SK-N-SH treated with all-trans-retinoic acid at 6 μM for 48 hours (cell line): ENCODE results near the gene SPAG7.

Source experiments
- ATAC-seq: fragments of 200-7000 bp; cut with Tn5 transposase; 3 replicates; pipeline ENCODE4 v1.9.1; 2020; ENCODE audit warnings: mild to moderate bottlenecking, moderate library complexity
- ARNTL ChIP-seq: fragments of 450-650 bp; formaldehyde crosslinking; IDR thresholded peaks from 2 replicates; pipeline ENCODE4 v1.5.0; 2020; ENCODE audit warnings: low read depth, mild to moderate bottlenecking, moderate library complexity, borderline replicate concordance
- BACH2 ChIP-seq: fragments of 250-450 bp; sonication (Bioruptor Pico); IDR thresholded peaks from 2 replicates; pipeline ENCODE4 v1.9.0; 2021; ENCODE audit warnings: mild to moderate bottlenecking, borderline replicate concordance
- CSDC2 ChIP-seq: fragments of 250-450 bp; sonication (Bioruptor Pico); IDR thresholded peaks from 2 replicates; pipeline ENCODE4 v1.5.0; 2020; ENCODE audit warnings: mild to moderate bottlenecking, moderate library complexity
- ESRRG ChIP-seq: fragments of 250-450 bp; sonication (Bioruptor Pico); IDR thresholded peaks from 2 replicates; pipeline ENCODE4 v1.6.1; 2021; ENCODE audit warnings: mild to moderate bottlenecking
- GLIS3 ChIP-seq: fragments of 250-450 bp; sonication (Bioruptor Pico); IDR thresholded peaks from 2 replicates; pipeline ENCODE4 v1.5.0; 2020; ENCODE audit warnings: mild to moderate bottlenecking, moderate library complexity
- PPARA ChIP-seq: fragments of 250-450 bp; sonication (Bioruptor Pico); IDR thresholded peaks from 2 replicates; pipeline ENCODE4 v1.5.0; 2020; ENCODE audit warnings: mild to moderate bottlenecking, borderline replicate concordance
- SNAI2 ChIP-seq: fragments of 250-450 bp; sonication (Bioruptor Pico); IDR thresholded peaks from 2 replicates; pipeline ENCODE4 v1.5.0; 2020; ENCODE audit warnings: mild to moderate bottlenecking, moderate library complexity
- TCF4 ChIP-seq: fragments of 250-450 bp; sonication (Bioruptor Pico); IDR thresholded peaks from 2 replicates; pipeline ENCODE4 v1.8.0; 2021; ENCODE audit warnings: mild to moderate bottlenecking, moderate library complexity, borderline replicate concordance
- ZFP3 ChIP-seq: fragments of 250-450 bp; sonication (Bioruptor Pico); IDR thresholded peaks from 2 replicates; pipeline ENCODE4 v1.5.0; 2020; ENCODE audit warnings: mild to moderate bottlenecking, moderate library complexity
- ZFP30 ChIP-seq: fragments of 450-650 bp; formaldehyde crosslinking; IDR thresholded peaks from 2 replicates; pipeline ENCODE4 v1.5.0; 2022; ENCODE audit warnings: mild to moderate bottlenecking, moderate library complexity
- ZNF565 ChIP-seq: fragments of 450-650 bp; formaldehyde crosslinking; conservative IDR thresholded peaks from 2 replicates; pipeline ENCODE4 v1.5.0; 2020; ENCODE audit warnings: low read depth, mild to moderate bottlenecking, moderate library complexity
- ZNF70 ChIP-seq: fragments of 450-650 bp; formaldehyde crosslinking; IDR thresholded peaks from 2 replicates; pipeline ENCODE4 v1.5.0; 2020; ENCODE audit warnings: mild to moderate bottlenecking, moderate library complexity
- ZNF8 ChIP-seq: fragments of 450-650 bp; formaldehyde crosslinking; IDR thresholded peaks from 2 replicates; pipeline ENCODE4 v1.5.0; 2020; ENCODE audit warnings: mild to moderate bottlenecking, moderate library complexity
- TF ChIP-seq, protein P1 (sequence below): fragments of 250-450 bp; sonication (Bioruptor Pico); IDR thresholded peaks from 2 replicates; pipeline ENCODE4 v1.8.0; 2021; ENCODE audit warnings: low read depth, mild to moderate bottlenecking, moderate library complexity, borderline replicate concordance
- TF ChIP-seq, protein P2 (sequence below): fragments of 250-450 bp; sonication (Bioruptor Pico); IDR thresholded peaks from 2 replicates; pipeline ENCODE4 v1.5.0; 2020; ENCODE audit warnings: mild to moderate bottlenecking, moderate library complexity
- TF ChIP-seq, protein P3 (sequence below): fragments of 250-450 bp; sonication (Bioruptor Pico); IDR thresholded peaks from 2 replicates; pipeline ENCODE4 v1.5.1; 2020; ENCODE audit warnings: low read depth, mild to moderate bottlenecking, moderate library complexity
- TF ChIP-seq, protein P4 (sequence below): fragments of 250-450 bp; sonication (Bioruptor Pico); IDR thresholded peaks from 2 replicates; pipeline ENCODE4 v1.8.0; 2020; ENCODE audit warnings: mild to moderate bottlenecking, moderate library complexity, borderline replicate concordance
- TF ChIP-seq, protein P5 (sequence below): fragments of 250-450 bp; sonication (Bioruptor Pico); IDR thresholded peaks from 2 replicates; pipeline ENCODE4 v1.5.1; 2021; ENCODE audit warnings: mild to moderate bottlenecking, moderate library complexity

The SPAG7 gene

DNA sequence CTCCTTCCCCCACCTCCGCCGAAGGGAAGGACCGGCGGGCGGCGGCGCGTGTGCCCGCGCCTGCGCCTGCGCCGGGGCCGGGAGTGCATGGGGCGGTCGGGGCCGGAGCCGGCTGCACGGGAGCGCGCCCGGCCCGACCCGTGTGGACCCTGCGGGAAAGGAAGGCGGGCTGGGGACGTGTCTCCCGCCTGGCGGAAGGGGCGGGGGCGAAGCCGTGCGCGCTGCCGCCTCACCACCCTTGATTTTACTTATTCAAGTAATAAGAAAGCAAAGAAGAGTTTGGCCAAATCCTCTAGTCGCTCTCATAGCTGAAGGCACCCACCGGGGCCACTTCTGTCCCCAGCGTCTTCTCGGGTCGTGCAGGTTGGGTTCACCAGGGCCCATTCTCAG lies 18.7 kb downstream of the SPAG7 start:
- ATAC-seq, result peak; percentile 67
- TF ChIP-seq, protein P1, sequence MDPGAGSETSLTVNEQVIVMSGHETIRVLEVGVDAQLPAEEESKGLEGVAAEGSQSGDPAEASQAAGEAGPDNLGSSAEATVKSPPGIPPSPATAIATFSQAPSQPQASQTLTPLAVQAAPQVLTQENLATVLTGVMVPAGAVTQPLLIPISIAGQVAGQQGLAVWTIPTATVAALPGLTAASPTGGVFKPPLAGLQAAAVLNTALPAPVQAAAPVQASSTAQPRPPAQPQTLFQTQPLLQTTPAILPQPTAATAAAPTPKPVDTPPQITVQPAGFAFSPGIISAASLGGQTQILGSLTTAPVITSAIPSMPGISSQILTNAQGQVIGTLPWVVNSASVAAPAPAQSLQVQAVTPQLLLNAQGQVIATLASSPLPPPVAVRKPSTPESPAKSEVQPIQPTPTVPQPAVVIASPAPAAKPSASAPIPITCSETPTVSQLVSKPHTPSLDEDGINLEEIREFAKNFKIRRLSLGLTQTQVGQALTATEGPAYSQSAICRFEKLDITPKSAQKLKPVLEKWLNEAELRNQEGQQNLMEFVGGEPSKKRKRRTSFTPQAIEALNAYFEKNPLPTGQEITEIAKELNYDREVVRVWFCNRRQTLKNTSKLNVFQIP (CRISPR knock-in tag), result no peak
- no peak for TF ChIP-seq BACH2
- no peak for TF ChIP-seq TCF4 (CRISPR knock-in tag)

DNA sequence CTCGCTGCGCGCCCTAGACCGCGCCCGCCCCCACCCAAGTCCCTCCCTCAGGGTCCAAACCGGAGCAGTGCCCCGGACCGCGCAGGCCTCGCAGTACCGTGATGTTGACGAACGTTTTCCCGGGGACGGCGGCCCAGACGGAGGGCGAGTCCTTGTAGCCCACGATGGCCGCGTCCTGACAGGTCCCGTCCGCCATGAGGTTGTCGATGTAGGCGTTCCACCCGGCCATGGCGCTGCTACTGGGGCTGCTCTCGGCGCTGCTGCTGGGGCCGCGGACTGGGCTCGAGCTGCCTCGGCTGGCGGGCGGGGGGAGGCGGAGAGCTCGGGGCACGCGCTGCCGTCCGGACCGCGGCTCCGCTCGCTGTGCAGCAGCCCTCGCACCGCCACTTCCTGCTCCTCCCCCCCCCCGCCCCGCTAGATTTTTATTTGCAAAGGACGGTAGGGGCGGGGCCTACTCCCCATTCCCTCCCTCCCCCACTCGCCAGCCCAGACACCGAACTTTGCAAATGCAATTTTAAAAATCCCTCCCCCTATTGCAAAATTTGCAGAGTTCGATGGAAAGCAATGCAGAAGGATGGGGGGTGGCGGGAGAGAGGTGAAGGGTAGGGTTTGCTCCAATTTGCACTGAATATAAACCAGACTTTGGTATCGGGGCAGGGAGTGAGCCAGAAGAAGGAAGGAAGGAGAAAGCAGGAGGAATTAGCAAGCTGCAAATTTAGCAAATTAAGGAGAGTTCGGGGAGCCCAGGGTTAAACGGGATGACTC lies 19.3 kb downstream of the SPAG7 start, which contains the start of gene PFN1:
Gene PFN1 (minus strand): TSS at position 365 of the 765 bp plus-strand sequence. CDS start 136 bp downstream, at position 229.
- ATAC-seq, result peak; percentile 48
- TF ChIP-seq, protein P1 (CRISPR knock-in tag), result no peak
- TF ChIP-seq ESRRG (CRISPR knock-in tag), result no peak
- TF ChIP-seq, protein P2, sequence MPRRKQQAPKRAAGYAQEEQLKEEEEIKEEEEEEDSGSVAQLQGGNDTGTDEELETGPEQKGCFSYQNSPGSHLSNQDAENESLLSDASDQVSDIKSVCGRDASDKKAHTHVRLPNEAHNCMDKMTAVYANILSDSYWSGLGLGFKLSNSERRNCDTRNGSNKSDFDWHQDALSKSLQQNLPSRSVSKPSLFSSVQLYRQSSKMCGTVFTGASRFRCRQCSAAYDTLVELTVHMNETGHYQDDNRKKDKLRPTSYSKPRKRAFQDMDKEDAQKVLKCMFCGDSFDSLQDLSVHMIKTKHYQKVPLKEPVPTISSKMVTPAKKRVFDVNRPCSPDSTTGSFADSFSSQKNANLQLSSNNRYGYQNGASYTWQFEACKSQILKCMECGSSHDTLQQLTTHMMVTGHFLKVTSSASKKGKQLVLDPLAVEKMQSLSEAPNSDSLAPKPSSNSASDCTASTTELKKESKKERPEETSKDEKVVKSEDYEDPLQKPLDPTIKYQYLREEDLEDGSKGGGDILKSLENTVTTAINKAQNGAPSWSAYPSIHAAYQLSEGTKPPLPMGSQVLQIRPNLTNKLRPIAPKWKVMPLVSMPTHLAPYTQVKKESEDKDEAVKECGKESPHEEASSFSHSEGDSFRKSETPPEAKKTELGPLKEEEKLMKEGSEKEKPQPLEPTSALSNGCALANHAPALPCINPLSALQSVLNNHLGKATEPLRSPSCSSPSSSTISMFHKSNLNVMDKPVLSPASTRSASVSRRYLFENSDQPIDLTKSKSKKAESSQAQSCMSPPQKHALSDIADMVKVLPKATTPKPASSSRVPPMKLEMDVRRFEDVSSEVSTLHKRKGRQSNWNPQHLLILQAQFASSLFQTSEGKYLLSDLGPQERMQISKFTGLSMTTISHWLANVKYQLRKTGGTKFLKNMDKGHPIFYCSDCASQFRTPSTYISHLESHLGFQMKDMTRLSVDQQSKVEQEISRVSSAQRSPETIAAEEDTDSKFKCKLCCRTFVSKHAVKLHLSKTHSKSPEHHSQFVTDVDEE (CRISPR knock-in tag), result no peak
- TF ChIP-seq ZNF8 (CRISPR knock-in tag), result no peak
- no peak for TF ChIP-seq PPARA
- TF ChIP-seq, protein P3, sequence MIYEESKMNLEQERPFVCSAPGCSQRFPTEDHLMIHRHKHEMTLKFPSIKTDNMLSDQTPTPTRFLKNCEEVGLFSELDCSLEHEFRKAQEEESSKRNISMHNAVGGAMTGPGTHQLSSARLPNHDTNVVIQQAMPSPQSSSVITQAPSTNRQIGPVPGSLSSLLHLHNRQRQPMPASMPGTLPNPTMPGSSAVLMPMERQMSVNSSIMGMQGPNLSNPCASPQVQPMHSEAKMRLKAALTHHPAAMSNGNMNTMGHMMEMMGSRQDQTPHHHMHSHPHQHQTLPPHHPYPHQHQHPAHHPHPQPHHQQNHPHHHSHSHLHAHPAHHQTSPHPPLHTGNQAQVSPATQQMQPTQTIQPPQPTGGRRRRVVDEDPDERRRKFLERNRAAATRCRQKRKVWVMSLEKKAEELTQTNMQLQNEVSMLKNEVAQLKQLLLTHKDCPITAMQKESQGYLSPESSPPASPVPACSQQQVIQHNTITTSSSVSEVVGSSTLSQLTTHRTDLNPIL (CRISPR knock-in tag), result no peak
- TF ChIP-seq, protein P4, sequence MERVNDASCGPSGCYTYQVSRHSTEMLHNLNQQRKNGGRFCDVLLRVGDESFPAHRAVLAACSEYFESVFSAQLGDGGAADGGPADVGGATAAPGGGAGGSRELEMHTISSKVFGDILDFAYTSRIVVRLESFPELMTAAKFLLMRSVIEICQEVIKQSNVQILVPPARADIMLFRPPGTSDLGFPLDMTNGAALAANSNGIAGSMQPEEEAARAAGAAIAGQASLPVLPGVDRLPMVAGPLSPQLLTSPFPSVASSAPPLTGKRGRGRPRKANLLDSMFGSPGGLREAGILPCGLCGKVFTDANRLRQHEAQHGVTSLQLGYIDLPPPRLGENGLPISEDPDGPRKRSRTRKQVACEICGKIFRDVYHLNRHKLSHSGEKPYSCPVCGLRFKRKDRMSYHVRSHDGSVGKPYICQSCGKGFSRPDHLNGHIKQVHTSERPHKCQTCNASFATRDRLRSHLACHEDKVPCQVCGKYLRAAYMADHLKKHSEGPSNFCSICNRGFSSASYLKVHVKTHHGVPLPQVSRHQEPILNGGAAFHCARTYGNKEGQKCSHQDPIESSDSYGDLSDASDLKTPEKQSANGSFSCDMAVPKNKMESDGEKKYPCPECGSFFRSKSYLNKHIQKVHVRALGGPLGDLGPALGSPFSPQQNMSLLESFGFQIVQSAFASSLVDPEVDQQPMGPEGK (CRISPR knock-in tag), result peak; percentile 16; the same call in 1 of the 2 replicates

DNA sequence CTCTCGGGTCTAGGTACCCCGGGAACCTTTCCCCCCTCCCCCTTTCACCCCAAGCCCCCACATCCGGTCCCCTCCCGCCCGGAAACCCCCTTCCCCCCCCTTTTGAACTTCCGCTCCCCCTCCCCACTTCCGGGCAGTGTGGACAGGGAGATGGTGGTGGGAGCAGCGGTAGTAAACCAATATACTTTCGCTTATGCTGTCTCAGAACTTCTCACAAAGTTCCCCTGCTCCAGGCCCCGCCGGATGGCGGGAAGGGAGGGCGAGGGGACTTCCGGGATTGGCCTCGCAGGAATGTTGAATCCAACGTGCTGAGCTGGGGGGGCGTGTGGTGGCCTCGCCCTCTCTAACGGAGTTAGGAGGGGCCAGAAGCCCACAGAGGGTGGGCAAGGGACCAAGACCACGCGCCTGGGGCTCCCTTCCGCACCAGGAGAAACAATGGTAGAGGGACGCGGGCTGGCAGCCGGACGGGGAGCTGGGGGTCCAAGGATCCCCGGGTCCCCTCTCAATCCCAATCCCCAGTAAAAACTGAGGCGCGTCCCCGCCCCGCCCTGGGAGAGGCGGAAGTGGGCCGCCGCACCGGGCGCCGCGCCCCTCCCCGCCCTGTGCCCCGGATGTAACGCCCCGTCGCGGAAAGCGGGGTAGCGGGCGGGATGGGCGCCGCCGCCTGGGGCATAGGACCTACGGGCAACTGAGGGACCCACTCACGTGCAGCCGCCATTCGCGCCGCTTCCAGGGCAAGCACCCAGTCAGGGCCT lies 20.0 kb downstream of the SPAG7 start:
- peak; percentile 9 for ATAC-seq
- no peak for TF ChIP-seq ZFP30 (CRISPR knock-in tag)
- no peak for TF ChIP-seq SNAI2 (CRISPR knock-in tag)
- no peak for TF ChIP-seq ZFP3
- TF ChIP-seq, protein P1 (CRISPR knock-in tag), result no peak
- no peak for TF ChIP-seq ZNF70 (CRISPR knock-in tag)
- TF ChIP-seq, protein P5, sequence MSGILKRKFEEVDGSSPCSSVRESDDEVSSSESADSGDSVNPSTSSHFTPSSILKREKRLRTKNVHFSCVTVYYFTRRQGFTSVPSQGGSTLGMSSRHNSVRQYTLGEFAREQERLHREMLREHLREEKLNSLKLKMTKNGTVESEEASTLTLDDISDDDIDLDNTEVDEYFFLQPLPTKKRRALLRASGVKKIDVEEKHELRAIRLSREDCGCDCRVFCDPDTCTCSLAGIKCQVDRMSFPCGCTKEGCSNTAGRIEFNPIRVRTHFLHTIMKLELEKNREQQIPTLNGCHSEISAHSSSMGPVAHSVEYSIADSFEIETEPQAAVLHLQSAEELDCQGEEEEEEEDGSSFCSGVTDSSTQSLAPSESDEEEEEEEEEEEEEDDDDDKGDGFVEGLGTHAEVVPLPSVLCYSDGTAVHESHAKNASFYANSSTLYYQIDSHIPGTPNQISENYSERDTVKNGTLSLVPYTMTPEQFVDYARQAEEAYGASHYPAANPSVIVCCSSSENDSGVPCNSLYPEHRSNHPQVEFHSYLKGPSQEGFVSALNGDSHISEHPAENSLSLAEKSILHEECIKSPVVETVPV (CRISPR knock-in tag), result 0 out of 2 replicates have a peak, but pooled peaks have one; percentile 33
- no peak for TF ChIP-seq CSDC2
- no peak for TF ChIP-seq GLIS3 (CRISPR knock-in tag)
- TF ChIP-seq ZNF565 (CRISPR knock-in tag), result no peak
- TF ChIP-seq ARNTL, result no peak
- TF ChIP-seq, protein P2 (CRISPR knock-in tag), result no peak
- no peak for TF ChIP-seq ESRRG (CRISPR knock-in tag)
